Psoas muscle (tissue), 8 donors: ENCODE results near the gene SMCO2. TPM values are rescaled to one million over a fixed set of nuclear protein-coding genes. Genes with fewer than 3 reads are reported as not detected.
A peak's percentile ranks its signal among the peaks of the same experiment; 100 is the strongest.

Experiments used
- ATAC-seq, 4 donors: fragments of 200-7000 bp; cut with Tn5 transposase; one replicate each; pipeline ENCODE4 v1.9.1; 2020; ENCODE audit warnings: moderate library complexity in 3 of 4, mild to moderate bottlenecking in 2 of 4
- DNase-seq, 2 donors: peaks; one replicate each; pipeline ENCODE4 v3.0.0-alpha.2; 2020
- H3K27ac ChIP-seq: fragments of 200-600 bp; one replicate; pipeline ENCODE4 v1.8.0; 2022
- H3K27me3 ChIP-seq, 3 donors: fragments of 200-600 bp in 1 of 3; one replicate each; pipeline versions ENCODE4 v1.6.1 to v1.8.0; 2013 to 2022; ENCODE audit warnings: low read length in 2 of 3, mild to moderate bottlenecking in 2 of 3, moderate library complexity in 1 of 3; ENCODE audit not compliant: insufficient read depth in 3 of 3
- H3K36me3 ChIP-seq, 2 donors: fragments of 200-600 bp in 1 of 2; one replicate each; pipeline versions ENCODE4 v1.6.1 to v1.8.0; 2013 to 2022; ENCODE audit warnings: low read depth in 1 of 2, mild to moderate bottlenecking in 1 of 2, moderate library complexity in 1 of 2; ENCODE audit not compliant: insufficient read depth in 1 of 2
- H3K4me1 ChIP-seq: fragments of 200-600 bp; one replicate; pipeline ENCODE4 v1.8.0; 2022
- H3K4me3 ChIP-seq: fragments of 200-600 bp; one replicate; pipeline ENCODE4 v1.8.0; 2022; ENCODE audit warnings: mild to moderate bottlenecking
- H3K9me3 ChIP-seq: fragments of 200-600 bp; one replicate; pipeline ENCODE4 v1.8.0; 2022
- WGBS, 3 donors: extraction: QIAGEN DNeasy Blood & Tissue Kit; methylation state at CpG; one replicate each; pipeline versions ENCODE4 v1.1.6 to v1.1.7; 2013; 5-methylcytosine and 5-hydroxymethylcytosine counted together
- intact Hi-C, 2 donors: fragments of 100-400 bp; cut with DNase I; formaldehyde crosslinking; loops; one replicate each; pipeline versions ENCODE4 v1.11.0 to v1.14.2; 2022
- polyA plus RNA-seq, 3 donors: library from polyadenylated mRNA; stranded (reverse); fragments of 200-250 nt; gene quantifications; one replicate each; pipeline ENCODE4 v1.2.3, GENCODE V29; 2013
- total RNA-seq, 4 donors: library from RNA; stranded (reverse); fragmentation: NEBNext Ultra II Directional in 2 of 4; extraction: Animal tissue kit (Norgen Biotek cat#: 25700) in 2 of 4; gene quantifications; one replicate each; pipeline versions ENCODE4 v1.2.1 to v1.2.4, GENCODE V29; 2021 to 2023
- TF ChIP-seq, protein P1 (sequence below): fragments of 200-600 bp; IDR thresholded peaks from one replicate; pipeline ENCODE4 v1.8.0; 2022; ENCODE audit warnings: antibody characterized with exemption
- donor health status: healthy with polysubstance abuse.
- donor health status: DM: no; HTN: no; CAD: no; lungs with moderate emphysema.
- donor health status: Bipolar disorder and iron deficiency.
- donor health status: healthy.
- donor health status: DM: yes; HTN: yes; CAD: no.
- donor health status: DM: no; HTN: no; CAD: no.
- donor health status: DM: no; HTN: no; CAD: no.
- donor health status: DM: yes; HTN: yes; CAD: no.

Gene SMCO2
- total and polyA plus RNA-seq, 7 donors: not detected

DNA sequence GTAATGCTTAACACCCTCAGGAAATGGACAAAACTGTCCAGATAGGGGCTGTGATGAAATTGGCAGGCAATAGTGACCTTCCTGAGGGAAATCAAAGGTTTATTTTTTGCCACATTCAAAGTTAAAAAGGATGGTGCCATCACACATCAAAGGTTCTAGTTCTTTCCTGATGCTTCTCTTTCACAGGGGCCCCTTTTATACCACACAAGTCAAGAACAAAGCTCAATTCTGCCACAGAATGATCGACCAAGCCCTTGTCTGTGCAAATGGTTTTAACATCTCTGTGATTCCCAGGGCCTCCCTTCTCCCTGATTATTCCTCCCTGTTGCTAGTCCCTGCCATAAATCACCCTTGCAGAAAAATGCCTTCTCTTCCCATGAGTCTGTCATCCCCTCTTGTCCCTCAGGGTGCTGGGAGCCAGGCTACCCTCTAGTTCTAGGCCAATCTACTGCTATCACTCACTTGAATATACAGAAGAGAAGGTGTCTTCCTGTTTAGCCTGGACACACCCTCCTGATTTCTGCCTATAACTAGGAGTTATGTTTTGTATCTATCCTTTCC, 22.7 kb downstream of the SMCO2 start:
- TF ChIP-seq, protein P1, sequence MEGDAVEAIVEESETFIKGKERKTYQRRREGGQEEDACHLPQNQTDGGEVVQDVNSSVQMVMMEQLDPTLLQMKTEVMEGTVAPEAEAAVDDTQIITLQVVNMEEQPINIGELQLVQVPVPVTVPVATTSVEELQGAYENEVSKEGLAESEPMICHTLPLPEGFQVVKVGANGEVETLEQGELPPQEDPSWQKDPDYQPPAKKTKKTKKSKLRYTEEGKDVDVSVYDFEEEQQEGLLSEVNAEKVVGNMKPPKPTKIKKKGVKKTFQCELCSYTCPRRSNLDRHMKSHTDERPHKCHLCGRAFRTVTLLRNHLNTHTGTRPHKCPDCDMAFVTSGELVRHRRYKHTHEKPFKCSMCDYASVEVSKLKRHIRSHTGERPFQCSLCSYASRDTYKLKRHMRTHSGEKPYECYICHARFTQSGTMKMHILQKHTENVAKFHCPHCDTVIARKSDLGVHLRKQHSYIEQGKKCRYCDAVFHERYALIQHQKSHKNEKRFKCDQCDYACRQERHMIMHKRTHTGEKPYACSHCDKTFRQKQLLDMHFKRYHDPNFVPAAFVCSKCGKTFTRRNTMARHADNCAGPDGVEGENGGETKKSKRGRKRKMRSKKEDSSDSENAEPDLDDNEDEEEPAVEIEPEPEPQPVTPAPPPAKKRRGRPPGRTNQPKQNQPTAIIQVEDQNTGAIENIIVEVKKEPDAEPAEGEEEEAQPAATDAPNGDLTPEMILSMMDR: no peak
- H3K36me3 ChIP-seq: no peaks in the 10 kb centered on the region
- peaks cover under 1% of the 10 kb centered on the region for H3K4me1 ChIP-seq
- H3K27ac ChIP-seq: no peak overlapping the region
- no peak for ATAC-seq
- no peak for DNase-seq
- no peaks in the 10 kb centered on the region for H3K9me3 ChIP-seq
- H3K27me3 ChIP-seq: no peaks in the 10 kb centered on the region
- intact Hi-C loops: no loop called here
- no peak overlapping the region for H3K4me3 ChIP-seq
- WGBS, 3 donors: 28 to 57% (median 42%) methylated on average over 1 of the region's 1 CpG

DNA sequence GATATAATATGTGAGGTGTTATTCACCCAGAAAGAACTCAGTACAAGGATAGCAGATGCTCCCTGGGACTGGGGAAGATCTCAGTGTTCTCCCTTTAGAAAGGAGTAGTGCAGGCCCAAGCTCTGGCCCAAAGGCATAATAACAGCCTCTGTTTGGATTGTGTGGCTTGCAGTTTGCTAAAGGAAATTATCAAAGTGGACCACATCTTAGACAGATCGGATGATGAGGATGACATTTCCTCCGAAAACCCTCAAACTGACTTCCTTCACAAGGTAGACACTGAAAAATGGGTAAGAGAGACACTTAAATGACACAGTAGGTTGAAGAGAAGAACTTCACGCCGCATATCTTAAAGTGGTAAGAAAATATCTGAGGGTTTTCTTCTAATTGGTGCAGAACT, 26.1 kb downstream of the SMCO2 start:
- Histone ChIP-seq H3K36me3 (no peaks in the 10 kb centered on the region), H3K27ac (no peak overlapping the region), H3K27me3 (no peaks in the 10 kb centered on the region), H3K4me1 (peaks cover 5% of the 10 kb centered on the region), H3K4me3 (no peak overlapping the region), H3K9me3 (peaks cover 19% of the 10 kb centered on the region)
- no peak for ATAC-seq
- 69 to 92% (median 72%) methylated on average over 4 of the region's 4 CpGs for WGBS, 3 donors
- intact Hi-C loops: no loop called here
- TF ChIP-seq, protein P1: no peak
- no peak for DNase-seq

DNA sequence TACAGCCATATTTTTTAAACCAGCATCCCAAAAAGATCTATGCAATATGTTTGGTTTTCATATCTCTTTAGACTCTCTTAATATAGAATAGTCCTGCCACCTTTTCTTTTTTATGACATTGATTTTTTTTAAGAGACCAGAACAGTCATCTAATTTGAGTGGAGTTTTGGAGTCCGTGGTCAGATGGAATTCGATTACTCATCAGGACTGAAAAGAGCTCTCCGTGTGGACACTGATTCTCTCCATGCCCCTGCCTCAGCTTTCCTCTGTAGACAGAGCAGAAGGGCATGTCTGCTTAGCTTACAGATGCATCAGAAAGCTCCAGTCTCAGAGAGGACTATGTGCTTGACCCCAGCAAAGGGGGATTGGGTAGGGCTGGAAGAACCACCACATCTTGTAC, 27.8 kb downstream of the SMCO2 start:
- Histone ChIP-seq H3K4me1 (peaks cover 5% of the 10 kb centered on the region), H3K36me3 (no peaks in the 10 kb centered on the region), H3K9me3 (peaks cover 23% of the 10 kb centered on the region), H3K4me3 (peak overlapping the region; percentile 3), H3K27ac (no peak overlapping the region), H3K27me3 (no peaks in the 10 kb centered on the region)
- DNase-seq: no peak
- TF ChIP-seq, protein P1: no peak
- intact Hi-C loops: no loop called here
- peak in 2 of 4 donors; percentile 40 to 41 for ATAC-seq
- WGBS, 3 donors: 41 to 68% (median 43%) methylated on average over 3 of the region's 3 CpGs

DNA sequence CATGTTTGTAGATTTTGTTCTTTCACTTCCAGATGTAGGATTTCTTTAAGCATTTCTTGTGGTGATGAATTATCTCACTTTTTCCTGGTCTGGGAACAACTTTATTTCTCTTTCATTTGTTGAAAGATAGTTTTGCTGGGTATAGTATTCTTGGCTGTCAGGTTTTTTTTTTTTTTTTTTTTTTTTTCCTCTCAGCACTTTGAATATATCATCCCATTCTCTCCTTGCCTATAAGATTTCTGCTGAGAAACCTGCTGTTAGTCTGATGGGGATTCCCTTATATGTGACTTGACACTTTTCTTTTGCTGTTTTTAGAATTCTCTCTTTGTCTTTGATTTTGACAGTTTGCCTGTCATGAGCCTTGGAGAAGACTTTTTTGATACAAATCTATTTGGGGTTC, 30.5 kb downstream of the SMCO2 start:
- TF ChIP-seq, protein P1: no peak
- ATAC-seq (no peak), DNase-seq (no peak)
- no peak overlapping the region for H3K27ac ChIP-seq
- H3K36me3 ChIP-seq: no peaks in the 10 kb centered on the region
- no peaks in the 10 kb centered on the region for H3K27me3 ChIP-seq
- H3K4me3 ChIP-seq: no peak overlapping the region
- peaks cover 23% of the 10 kb centered on the region for H3K9me3 ChIP-seq
- intact Hi-C loops: no loop called here
- peaks cover 5% of the 10 kb centered on the region for H3K4me1 ChIP-seq

DNA sequence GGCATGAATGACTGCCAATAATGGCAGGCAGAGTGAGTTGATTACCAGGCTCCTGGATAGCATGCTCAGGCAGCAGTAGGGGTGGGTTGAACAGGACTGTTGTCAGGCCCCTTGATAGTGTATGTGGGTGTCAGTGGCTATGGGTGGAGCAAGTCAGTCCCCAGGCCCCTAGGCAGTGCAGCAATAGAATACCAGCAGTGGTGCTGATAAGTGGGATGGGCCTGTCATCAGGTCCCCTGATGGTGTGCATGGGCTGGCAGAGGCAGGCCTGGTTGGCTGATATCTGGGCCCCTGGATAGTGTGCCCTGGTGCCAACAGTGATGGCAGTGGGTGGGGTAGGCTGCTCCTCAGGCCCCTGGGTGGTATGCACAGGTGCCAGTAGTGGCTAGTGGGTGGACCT, 32.4 kb downstream of the SMCO2 start:
- Histone ChIP-seq H3K27me3 (no peaks in the 10 kb centered on the region), H3K9me3 (peaks cover 23% of the 10 kb centered on the region), H3K27ac (no peak overlapping the region), H3K4me3 (no peak overlapping the region), H3K4me1 (peaks cover 5% of the 10 kb centered on the region), H3K36me3 (no peaks in the 10 kb centered on the region)
- intact Hi-C loops: no loop called here
- TF ChIP-seq, protein P1: no peak
- ATAC-seq (no peak), DNase-seq (no peak)
